SK-N-SH treated with all-trans-retinoic acid at 6 μM for 48 hours (cell line): ENCODE data around the gene GLS.

Experiments
- ATAC-seq: fragments of 200-7000 bp; cut with Tn5 transposase; 3 replicates; pipeline ENCODE4 v1.9.1; 2020; ENCODE audit warnings: mild to moderate bottlenecking, moderate library complexity
- ARNTL ChIP-seq: fragments of 450-650 bp; formaldehyde crosslinking; IDR thresholded peaks from 2 replicates; pipeline ENCODE4 v1.5.0; 2020; ENCODE audit warnings: low read depth, mild to moderate bottlenecking, moderate library complexity, borderline replicate concordance
- BACH2 ChIP-seq: fragments of 250-450 bp; sonication (Bioruptor Pico); IDR thresholded peaks from 2 replicates; pipeline ENCODE4 v1.9.0; 2021; ENCODE audit warnings: mild to moderate bottlenecking, borderline replicate concordance
- CREB5 ChIP-seq: fragments of 250-450 bp; sonication (Bioruptor Pico); IDR thresholded peaks from 2 replicates; pipeline ENCODE4 v1.5.1; 2020; ENCODE audit warnings: low read depth, mild to moderate bottlenecking, moderate library complexity
- CSDC2 ChIP-seq: fragments of 250-450 bp; sonication (Bioruptor Pico); IDR thresholded peaks from 2 replicates; pipeline ENCODE4 v1.5.0; 2020; ENCODE audit warnings: mild to moderate bottlenecking, moderate library complexity
- CSRNP3 ChIP-seq: fragments of 250-450 bp; sonication (Bioruptor Pico); IDR thresholded peaks from 2 replicates; pipeline ENCODE4 v1.5.1; 2021; ENCODE audit warnings: mild to moderate bottlenecking, moderate library complexity
- ESRRG ChIP-seq: fragments of 250-450 bp; sonication (Bioruptor Pico); IDR thresholded peaks from 2 replicates; pipeline ENCODE4 v1.6.1; 2021; ENCODE audit warnings: mild to moderate bottlenecking
- GLIS3 ChIP-seq: fragments of 250-450 bp; sonication (Bioruptor Pico); IDR thresholded peaks from 2 replicates; pipeline ENCODE4 v1.5.0; 2020; ENCODE audit warnings: mild to moderate bottlenecking, moderate library complexity
- ISL1 ChIP-seq: fragments of 250-450 bp; sonication (Bioruptor Pico); IDR thresholded peaks from 2 replicates; pipeline ENCODE4 v2.1.2; 2022; ENCODE audit warnings: mild to moderate bottlenecking, moderate library complexity
- POU6F1 ChIP-seq: fragments of 250-450 bp; sonication (Bioruptor Pico); IDR thresholded peaks from 2 replicates; pipeline ENCODE4 v1.8.0; 2021; ENCODE audit warnings: low read depth, mild to moderate bottlenecking, moderate library complexity, borderline replicate concordance
- PPARA ChIP-seq: fragments of 250-450 bp; sonication (Bioruptor Pico); IDR thresholded peaks from 2 replicates; pipeline ENCODE4 v1.5.0; 2020; ENCODE audit warnings: mild to moderate bottlenecking, borderline replicate concordance
- RARB ChIP-seq: fragments of 250-450 bp; sonication (Bioruptor Pico); IDR thresholded peaks from 2 replicates; pipeline ENCODE4 v1.8.0; 2021; ENCODE audit warnings: mild to moderate bottlenecking, moderate library complexity
- SNAI2 ChIP-seq: fragments of 250-450 bp; sonication (Bioruptor Pico); IDR thresholded peaks from 2 replicates; pipeline ENCODE4 v1.5.0; 2020; ENCODE audit warnings: mild to moderate bottlenecking, moderate library complexity
- TCF4 ChIP-seq: fragments of 250-450 bp; sonication (Bioruptor Pico); IDR thresholded peaks from 2 replicates; pipeline ENCODE4 v1.8.0; 2021; ENCODE audit warnings: mild to moderate bottlenecking, moderate library complexity, borderline replicate concordance
- TOX ChIP-seq: fragments of 250-450 bp; sonication (Bioruptor Pico); IDR thresholded peaks from 2 replicates; pipeline ENCODE4 v1.8.0; 2021; ENCODE audit warnings: mild to moderate bottlenecking, moderate library complexity, borderline replicate concordance
- TSHZ2 ChIP-seq: fragments of 250-450 bp; sonication (Bioruptor Pico); IDR thresholded peaks from 2 replicates; pipeline ENCODE4 v1.5.0; 2020; ENCODE audit warnings: mild to moderate bottlenecking, moderate library complexity
- ZC3H10 ChIP-seq: fragments of 250-450 bp; sonication (Bioruptor Pico); IDR thresholded peaks from 2 replicates; pipeline ENCODE4 v1.5.1; 2021; ENCODE audit warnings: mild to moderate bottlenecking, moderate library complexity
- ZFP3 ChIP-seq: fragments of 250-450 bp; sonication (Bioruptor Pico); IDR thresholded peaks from 2 replicates; pipeline ENCODE4 v1.5.0; 2020; ENCODE audit warnings: mild to moderate bottlenecking, moderate library complexity
- ZFP30 ChIP-seq: fragments of 450-650 bp; formaldehyde crosslinking; IDR thresholded peaks from 2 replicates; pipeline ENCODE4 v1.5.0; 2022; ENCODE audit warnings: mild to moderate bottlenecking, moderate library complexity
- ZNF565 ChIP-seq: fragments of 450-650 bp; formaldehyde crosslinking; conservative IDR thresholded peaks from 2 replicates; pipeline ENCODE4 v1.5.0; 2020; ENCODE audit warnings: low read depth, mild to moderate bottlenecking, moderate library complexity
- ZNF70 ChIP-seq: fragments of 450-650 bp; formaldehyde crosslinking; IDR thresholded peaks from 2 replicates; pipeline ENCODE4 v1.5.0; 2020; ENCODE audit warnings: mild to moderate bottlenecking, moderate library complexity
- ZNF8 ChIP-seq: fragments of 450-650 bp; formaldehyde crosslinking; IDR thresholded peaks from 2 replicates; pipeline ENCODE4 v1.5.0; 2020; ENCODE audit warnings: mild to moderate bottlenecking, moderate library complexity

The GLS gene

GRCh38 chr2:190965580-190966222, 85.1 kb downstream of the GLS start:
- ATAC-seq: no peak
- TF ChIP-seq TOX (CRISPR knock-in tag) (no peak), ARNTL (no peak), RARB (CRISPR knock-in tag) (no peak), SNAI2 (no peak), ZNF565 (CRISPR knock-in tag) (no peak), ZC3H10 (CRISPR knock-in tag) (no peak), ESRRG (no peak), TCF4 (CRISPR knock-in tag) (no peak), ZFP30 (CRISPR knock-in tag) (no peak), CSRNP3 (CRISPR knock-in tag) (no peak), ZNF8 (CRISPR knock-in tag) (no peak), ZNF70 (CRISPR knock-in tag) (no peak), POU6F1 (CRISPR knock-in tag) (no peak), TSHZ2 (no peak), PPARA (no peak), CREB5 (no peak), ISL1 (CRISPR knock-in tag) (no peak)

- no peak for ATAC-seq
- TF ChIP-seq ZNF8 (CRISPR knock-in tag) (no peak), CSDC2 (CRISPR knock-in tag) (no peak), TOX (CRISPR knock-in tag) (no peak), ZFP3 (CRISPR knock-in tag) (no peak), RARB (CRISPR knock-in tag) (no peak), BACH2 (CRISPR knock-in tag) (no peak), TSHZ2 (no peak), POU6F1 (CRISPR knock-in tag) (no peak), ZNF70 (CRISPR knock-in tag) (no peak), PPARA (no peak), TCF4 (CRISPR knock-in tag) (no peak), CSRNP3 (CRISPR knock-in tag) (no peak), ZNF565 (CRISPR knock-in tag) (no peak), GLIS3 (CRISPR knock-in tag) (no peak), ZC3H10 (CRISPR knock-in tag) (no peak), SNAI2 (no peak), ARNTL (no peak), CREB5 (no peak)
- TF ChIP-seq, all 23 proteins: peak for 0
These were observed 87.9 kb downstream of the GLS start for GRCh38 chr2:190968522-190968921.
